GM10847 (cell line): ENCODE data around the gene ZNF358.
A peak's percentile ranks its signal among the peaks of the same experiment; 100 is the strongest.

Experiments used
- POLR2A ChIP-seq: IDR thresholded peaks from 2 replicates; pipeline ENCODE4 v1.6.1; 2011; ENCODE audit not compliant: insufficient read length; ENCODE audit errors: extremely low read depth

ZNF358 gene

DNA sequence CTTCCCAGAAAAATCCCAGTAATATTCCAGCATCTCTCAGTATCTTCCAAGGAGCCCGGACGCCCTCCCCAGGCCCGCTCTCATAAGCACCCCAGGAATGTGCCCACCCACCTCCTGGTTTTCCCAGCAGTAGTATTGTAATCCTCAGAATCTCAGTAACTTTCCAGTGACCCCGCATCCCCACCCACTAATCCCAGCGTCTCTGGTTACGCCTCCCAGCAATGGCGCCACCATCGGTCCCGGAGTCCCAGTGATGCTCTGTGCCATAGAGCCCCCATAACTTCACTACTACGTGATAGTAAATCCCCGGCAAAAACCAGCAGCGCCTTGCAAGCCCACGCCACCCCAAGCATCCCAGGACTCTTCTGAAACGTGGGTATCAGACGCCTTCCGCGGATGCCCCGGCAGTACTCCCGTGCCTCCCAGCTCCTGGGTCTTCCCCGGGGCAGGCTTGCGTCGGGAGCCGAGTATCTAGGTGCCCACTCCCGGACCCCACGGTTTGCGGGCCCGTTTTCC, 18.7 kb downstream of the ZNF358 start:
- no peak for TF ChIP-seq POLR2A

DNA sequence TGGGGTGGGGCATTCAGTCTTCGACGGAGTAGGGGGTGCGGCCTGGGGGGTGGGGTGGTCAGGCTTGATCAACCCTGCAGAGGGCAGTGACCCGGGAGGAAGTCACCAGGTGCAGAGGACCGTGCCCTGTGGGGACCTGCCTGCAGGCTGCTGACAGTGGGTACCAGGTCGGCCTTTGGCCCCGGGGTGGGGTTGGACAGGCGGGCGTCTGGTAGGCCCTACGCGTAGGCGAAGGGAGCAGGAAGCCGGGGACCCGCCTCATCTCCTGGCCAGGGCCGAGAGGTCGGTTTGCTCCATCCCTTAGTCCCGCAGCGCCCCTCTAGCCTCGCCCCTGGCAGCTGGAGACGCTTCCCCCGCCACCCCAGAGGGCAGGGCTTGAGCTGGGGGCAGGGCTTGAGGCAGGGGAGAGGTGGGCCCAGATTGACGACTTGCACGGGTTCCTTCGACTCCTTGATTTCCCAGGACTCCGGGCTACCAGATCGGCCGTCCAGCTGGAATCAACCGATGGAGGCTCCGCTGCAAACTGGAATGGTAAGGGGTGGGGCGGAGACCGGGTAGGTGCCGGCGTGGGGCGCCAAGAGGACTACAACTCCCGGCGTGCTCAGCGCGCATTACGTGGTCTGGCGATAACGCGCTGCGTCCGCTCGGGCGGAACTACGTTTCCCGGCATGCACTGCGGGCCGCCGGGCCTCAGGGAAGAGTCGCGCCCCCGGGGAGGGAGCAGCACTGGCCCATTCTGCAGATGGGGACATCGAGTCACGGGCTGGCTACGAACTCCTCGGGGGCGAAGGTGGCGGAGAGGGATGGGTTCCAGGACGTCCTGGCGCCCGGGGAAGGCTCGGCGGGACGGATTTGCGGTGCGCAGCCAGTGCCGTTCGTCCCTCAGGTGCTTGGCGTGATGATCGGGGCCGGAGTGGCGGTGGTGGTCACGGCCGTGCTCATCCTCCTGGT, 19.4 kb downstream of the ZNF358 start, which contains the start of gene PNPLA6:
TSS of gene PNPLA6 (plus strand) at position 671 of the 951 bp plus-strand sequence. CDS start at position 743, 72 bp downstream.
- TF ChIP-seq POLR2A, result peak; percentile 16

DNA sequence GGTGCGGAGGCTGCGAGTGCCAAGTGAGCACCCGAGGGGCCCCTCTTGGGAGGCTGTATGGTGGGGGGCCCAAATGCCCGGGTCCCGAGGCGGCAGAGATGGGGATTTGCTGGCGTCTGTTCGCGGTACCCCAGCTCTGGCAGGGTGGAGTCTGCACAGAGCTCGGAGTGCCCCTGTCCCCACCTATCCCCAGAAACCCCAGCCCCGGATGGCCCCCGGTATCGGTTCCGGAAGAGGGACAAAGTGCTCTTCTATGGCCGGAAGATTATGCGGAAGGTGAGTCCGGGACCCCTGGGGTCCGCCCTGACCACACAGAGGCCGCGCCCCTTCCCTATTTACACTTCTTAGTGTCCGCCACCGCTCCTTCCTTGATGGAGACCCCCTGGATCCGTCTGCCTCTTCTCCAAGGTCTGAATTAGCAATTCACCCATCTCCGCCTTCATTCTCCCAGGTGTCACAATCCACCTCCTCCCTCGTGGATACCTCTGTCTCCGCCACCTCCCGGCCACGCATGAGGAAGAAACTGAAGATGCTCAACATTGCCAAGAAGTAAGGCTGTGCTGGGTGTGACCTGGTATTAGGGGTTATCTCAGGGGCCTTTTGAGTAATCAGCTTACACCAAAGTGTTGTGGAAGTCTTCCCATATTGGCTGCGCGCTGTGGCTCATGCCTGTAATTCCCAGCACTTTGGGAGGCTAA, 20.2 kb downstream of the ZNF358 start:
- TF ChIP-seq POLR2A, result no peak

DNA sequence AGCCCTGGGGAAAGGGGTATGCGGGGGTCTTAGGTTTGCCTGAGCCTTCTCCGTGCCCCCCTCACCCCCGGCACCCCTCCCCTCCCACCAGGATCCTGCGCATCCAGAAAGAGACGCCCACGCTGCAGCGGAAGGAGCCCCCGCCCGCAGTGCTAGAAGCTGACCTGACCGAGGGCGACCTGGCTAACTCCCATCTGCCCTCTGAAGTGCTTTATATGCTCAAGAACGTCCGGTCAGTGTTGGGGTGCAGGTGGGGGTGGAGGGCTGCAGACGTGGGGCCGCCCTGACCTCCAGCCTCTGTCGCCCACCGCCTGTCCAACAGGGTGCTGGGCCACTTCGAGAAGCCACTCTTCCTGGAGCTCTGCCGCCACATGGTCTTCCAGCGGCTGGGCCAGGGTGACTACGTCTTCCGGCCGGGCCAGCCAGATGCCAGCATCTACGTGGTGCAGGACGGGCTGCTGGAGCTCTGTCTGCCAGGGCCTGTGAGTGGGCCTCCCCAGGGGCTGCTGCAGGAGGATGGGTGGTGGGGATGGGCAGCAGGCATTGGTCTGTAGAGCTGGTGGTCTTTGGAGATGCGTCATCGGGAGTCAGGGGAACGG, 24.0 kb downstream of the ZNF358 start:
- TF ChIP-seq POLR2A, result no peak

DNA sequence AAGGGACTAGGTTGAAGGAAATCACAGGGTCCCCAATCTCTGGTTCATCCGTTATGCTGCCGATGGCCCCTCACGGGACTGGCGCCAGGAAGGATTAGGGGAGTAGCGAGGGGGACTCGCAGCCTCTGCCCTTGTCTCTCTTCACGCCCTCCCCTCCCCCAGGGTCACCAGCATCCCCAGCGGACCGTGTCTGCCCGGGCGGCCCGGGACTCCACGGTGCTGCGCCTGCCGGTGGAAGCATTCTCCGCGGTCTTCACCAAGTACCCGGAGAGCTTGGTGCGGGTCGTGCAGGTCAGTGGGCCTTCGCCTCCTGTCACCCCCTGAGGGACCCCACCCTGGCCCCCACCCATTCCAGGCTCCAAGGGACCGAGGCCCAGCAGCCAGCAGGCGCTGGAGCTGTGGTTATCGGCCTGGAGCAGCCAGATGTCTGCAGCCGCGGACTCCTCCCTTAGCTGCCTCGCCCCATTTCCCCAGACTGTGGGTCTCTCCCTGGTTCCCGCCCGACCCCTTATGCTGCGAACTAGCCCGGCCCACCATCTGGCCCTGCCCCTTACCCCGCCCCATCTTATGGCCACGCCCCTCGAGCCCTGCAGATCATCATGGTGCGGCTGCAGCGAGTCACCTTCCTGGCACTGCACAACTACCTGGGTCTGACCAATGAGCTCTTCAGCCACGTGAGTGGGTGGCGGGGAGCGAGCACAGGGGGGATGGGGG, 25.0 kb downstream of the ZNF358 start:
- no peak for TF ChIP-seq POLR2A

DNA sequence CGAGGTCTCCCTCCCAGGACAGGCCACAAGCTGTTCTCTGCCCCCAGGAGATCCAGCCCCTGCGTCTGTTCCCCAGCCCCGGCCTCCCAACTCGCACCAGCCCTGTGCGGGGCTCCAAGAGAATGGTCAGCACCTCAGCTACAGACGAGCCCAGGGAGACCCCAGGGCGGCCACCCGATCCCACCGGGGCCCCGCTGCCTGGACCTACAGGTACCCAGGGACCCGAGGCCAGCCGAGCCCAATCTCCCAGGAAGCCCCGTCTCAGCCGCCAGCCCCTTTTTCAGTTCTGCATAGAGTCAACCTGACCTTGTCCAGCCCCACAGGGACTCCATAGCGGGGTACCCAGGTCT, 25.5 kb downstream of the ZNF358 start:
- no peak for TF ChIP-seq POLR2A

DNA sequence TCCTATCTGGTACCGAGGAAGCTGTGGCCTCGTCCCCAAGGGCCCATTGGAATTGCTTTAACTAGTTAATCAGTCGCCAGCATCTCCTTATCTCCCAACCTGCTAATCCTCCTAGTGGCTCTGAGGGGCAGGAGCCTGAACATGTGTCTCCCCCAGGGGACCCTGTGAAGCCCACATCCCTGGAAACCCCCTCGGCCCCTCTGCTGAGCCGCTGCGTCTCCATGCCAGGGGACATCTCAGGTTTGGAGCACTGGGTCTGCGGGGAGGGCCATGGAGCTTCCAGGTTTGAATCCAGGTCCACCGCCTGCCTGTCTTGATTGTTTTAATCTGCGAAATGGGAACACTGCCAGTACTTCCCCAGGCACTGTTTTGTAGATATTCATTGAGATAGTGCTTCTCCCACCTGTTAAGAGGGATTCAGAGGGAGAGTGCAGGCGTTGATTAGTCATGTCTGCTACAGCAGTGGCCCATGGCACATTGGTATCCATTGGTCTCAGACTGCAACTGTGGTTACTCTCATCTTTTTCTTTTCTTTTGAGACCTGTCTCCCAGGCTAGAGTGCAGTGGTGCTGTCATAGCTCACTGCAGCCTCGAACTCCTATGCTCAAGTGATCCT, 26.0 kb downstream of the ZNF358 start:
- TF ChIP-seq POLR2A, result no peak

DNA sequence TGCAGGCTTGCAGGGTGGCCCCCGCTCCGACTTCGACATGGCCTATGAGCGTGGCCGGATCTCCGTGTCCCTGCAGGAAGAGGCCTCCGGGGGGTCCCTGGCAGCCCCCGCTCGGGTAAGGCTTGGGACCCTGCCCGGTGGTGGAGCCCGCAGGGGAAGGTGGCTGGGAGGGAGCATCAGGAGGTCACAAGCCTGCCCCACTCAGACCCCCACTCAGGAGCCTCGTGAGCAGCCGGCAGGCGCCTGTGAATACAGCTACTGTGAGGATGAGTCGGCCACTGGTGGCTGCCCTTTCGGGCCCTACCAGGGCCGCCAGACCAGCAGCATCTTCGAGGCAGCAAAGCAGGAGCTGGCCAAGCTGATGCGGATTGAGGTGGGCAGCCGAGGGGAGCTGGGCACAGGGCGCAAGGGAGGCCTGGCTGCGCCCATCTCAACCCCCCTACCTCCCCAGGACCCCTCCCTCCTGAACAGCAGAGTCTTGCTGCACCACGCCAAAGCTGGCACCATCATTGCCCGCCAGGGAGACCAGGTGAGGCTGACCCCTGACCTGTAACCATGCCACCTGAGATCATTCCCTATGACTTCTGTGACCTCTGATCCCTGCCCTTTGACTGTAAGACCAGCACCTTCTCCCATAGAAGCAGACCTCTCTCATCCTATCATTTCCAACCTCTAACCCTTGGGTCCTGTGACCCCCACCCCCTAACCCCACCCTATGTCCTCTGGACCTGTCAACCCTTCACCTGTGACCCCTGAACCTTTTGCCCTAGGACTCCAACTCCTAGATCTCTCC, 26.8 kb downstream of the ZNF358 start:
- TF ChIP-seq POLR2A, result no peak

DNA sequence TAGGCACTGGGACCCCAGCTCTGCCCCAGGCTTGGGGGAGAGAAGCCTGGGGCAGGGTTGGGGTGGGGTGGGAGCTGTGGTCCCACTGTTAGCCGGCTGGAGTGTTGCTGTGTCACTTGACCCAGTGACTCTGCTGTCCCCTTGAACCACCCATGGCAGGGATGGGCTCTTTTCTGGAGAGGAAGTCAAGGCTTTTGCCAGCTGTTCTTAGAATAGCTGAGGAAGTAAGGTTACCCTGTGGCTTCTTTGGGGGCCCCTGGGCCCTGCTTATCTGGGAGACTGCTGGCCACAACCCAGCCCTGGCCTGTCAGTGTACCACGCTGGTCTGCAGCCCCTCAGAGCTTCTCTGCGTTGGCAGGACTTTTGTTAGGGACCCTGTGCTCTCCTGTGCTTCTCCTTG, 28.7 kb downstream of the ZNF358 start:
- TF ChIP-seq POLR2A, result no peak

DNA sequence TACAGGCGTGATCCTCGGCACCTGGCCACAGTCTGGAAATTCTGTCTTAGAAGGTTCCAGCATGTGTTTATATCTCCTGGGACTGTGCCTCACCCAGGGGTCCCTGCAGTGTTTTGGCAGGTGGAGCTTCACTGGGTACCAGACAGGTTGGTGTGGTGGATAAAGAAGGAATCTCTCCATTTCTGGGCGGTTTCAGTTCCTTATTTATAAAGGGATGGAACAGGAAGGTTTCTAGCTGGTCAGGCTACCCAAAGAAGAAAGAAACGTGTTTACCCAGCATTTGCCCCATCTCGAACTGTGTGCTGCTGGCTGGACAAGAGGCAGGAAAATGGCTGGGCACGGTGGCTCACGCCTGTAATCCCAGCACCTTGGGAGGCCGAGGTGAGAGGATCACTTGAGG, 29.4 kb downstream of the ZNF358 start:
- no peak for TF ChIP-seq POLR2A

DNA sequence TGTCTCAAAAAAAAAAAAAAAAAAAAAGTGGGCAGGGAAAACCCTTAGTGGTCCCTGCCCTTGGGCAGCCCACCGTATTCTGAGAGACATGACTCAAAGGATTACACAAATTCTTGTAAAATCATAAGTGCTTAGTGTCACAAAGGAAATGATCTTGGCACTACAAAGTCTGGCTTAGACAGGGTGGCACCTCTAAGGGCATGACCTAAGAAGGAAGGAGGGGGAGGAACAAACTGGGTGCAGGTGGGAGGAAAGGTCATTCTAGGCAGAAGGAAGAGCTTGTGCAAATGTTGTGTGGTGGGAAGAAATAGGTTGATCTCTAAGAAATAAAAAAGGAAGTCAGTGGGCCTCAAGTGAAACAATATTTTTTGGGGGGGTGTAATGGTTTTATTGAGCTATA, 30.0 kb downstream of the ZNF358 start:
- TF ChIP-seq POLR2A, result no peak

DNA sequence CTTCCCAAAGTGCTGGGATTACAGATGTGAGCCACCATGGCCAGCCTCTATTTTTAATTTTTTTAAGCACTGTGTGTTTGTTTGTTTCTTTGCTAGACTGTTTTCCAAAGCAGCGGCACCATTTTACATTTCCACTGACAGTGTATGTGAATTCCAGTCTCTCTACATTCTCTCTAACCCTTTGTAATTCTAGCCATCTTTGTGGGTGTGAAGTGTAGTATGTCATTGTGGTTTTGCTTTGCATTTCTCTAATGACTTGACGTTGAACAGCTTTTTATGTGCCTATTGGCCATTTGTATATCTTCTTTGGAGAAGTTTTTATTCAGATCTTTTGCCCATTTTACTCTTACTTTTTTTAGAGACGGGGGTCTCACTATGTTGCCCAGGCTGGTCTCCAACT, 31.3 kb downstream of the ZNF358 start:
- no peak for TF ChIP-seq POLR2A

DNA sequence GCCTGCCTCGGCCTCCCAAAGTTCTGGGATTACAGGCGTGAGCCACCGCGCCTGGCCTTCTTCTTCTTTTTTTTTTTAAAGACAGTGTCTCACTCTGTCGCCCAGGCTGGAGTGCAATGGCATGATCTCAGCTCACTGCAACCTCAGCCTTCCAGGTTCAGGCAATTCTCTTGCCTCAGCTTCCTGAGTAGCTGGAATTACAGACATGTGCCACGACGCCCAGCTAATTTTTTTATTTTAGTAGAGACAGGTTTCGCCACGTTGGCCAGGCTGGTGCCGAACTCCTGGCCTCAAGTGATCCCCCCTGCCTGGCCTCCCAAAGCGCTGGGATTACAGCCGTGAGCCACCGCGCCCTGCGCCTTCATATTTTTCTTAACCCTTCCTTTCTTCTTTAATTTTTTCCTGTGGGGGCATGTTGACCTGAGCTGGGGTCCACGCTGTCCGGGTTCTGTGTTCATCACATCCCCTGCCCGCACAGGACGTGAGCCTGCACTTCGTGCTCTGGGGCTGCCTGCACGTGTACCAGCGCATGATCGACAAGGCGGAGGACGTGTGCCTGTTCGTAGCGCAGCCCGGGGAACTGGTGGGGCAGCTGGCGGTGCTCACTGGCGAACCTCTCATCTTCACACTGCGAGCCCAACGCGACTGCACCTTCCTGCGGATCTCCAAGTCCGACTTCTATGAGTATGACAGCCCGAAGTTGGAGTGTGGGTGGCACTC, 33.7 kb downstream of the ZNF358 start:
- TF ChIP-seq POLR2A, result no peak
